HepG2 (cell line): ENCODE measurements around the gene PTPN13. TPM values are rescaled to one million over a fixed set of nuclear protein-coding genes. Genes with fewer than 3 reads are reported as not detected.

Experiments used
- BCL6 ChIP-seq: IDR thresholded peaks from 2 replicates; pipeline ENCODE4 v1.6.1; 2016; ENCODE audit warnings: missing genetic modification reagents, missing compliant biosample characterization
- DNMT1 ChIP-seq: sonication (generic); formaldehyde crosslinking; IDR thresholded peaks from 2 replicates; pipeline ENCODE4 v1.5.1; 2020; ENCODE audit warnings: mild to moderate bottlenecking, missing genetic modification reagents
- DR1 ChIP-seq: sonication (generic); formaldehyde crosslinking; IDR thresholded peaks from 2 replicates; pipeline ENCODE4 v1.8.0; 2021; ENCODE audit warnings: mild to moderate bottlenecking, missing genetic modification reagents, inconsistent platforms
- ERF ChIP-seq: IDR thresholded peaks from 2 replicates; pipeline ENCODE4 v1.6.1; 2018; ENCODE audit warnings: missing biosample characterization, missing genetic modification reagents
- ETS1 ChIP-seq: sonication (generic); formaldehyde crosslinking; IDR thresholded peaks from 2 replicates; pipeline ENCODE4 v1.4.0; 2020; ENCODE audit warnings: missing genetic modification reagents
- HCFC1 ChIP-seq: fragments of 150-350 bp; IDR thresholded peaks from 2 replicates; pipeline ENCODE4 v1.6.1; 2014; ENCODE audit warnings: low read depth, low read length
- HIC2 ChIP-seq: sonication (generic); formaldehyde crosslinking; IDR thresholded peaks from 2 replicates; pipeline ENCODE4 v1.9.0; 2022; ENCODE audit warnings: low read depth, missing genetic modification reagents
- KDM5B ChIP-seq: sonication (generic); formaldehyde crosslinking; IDR thresholded peaks from 2 replicates; pipeline ENCODE4 v1.4.0; 2020; ENCODE audit warnings: missing genetic modification reagents, mild to moderate bottlenecking, borderline replicate concordance
- MEIS1 ChIP-seq: sonication (generic); formaldehyde crosslinking; IDR thresholded peaks from 2 replicates; pipeline ENCODE4 v1.9.0; 2021; ENCODE audit warnings: mild to moderate bottlenecking, missing genetic modification reagents, moderate library complexity, borderline replicate concordance
- MXD4 ChIP-seq: IDR thresholded peaks from 2 replicates; pipeline ENCODE4 v1.6.1; 2016; ENCODE audit warnings: mild to moderate bottlenecking, missing biosample characterization, missing genetic modification reagents
- PHF5A ChIP-seq: IDR thresholded peaks from one replicate; pipeline ENCODE4 v1.6.1; 2018; ENCODE audit warnings: low read depth, missing genetic modification reagents; ENCODE audit not compliant: unreplicated experiment
- RNF2 ChIP-seq: fragments of 450-650 bp; conservative IDR thresholded peaks from 2 replicates; pipeline ENCODE4 v1.6.1; 2016; ENCODE audit warnings: low read depth
- SRSF4 ChIP-seq: fragments of 200-400 bp; formaldehyde crosslinking; IDR thresholded peaks from one replicate; pipeline ENCODE4 v1.6.1; 2018; ENCODE audit warnings: mild to moderate bottlenecking, low read depth, low read length, moderate library complexity; ENCODE audit not compliant: poor library complexity, severe bottlenecking
- THRA ChIP-seq: sonication (generic); formaldehyde crosslinking; IDR thresholded peaks from 2 replicates; pipeline ENCODE4 v1.4.0; 2020; ENCODE audit warnings: missing genetic modification reagents, borderline replicate concordance
- ZBTB8A ChIP-seq: sonication (generic); formaldehyde crosslinking; IDR thresholded peaks from 2 replicates; pipeline ENCODE4 v1.4.0; 2020; ENCODE audit warnings: mild to moderate bottlenecking, low read depth, missing genetic modification reagents, borderline replicate concordance
- ZKSCAN5 ChIP-seq: sonication (generic); formaldehyde crosslinking; IDR thresholded peaks from 2 replicates; pipeline ENCODE4 v1.5.1; 2020; ENCODE audit warnings: mild to moderate bottlenecking, missing genetic modification reagents
- ZNF124 ChIP-seq: sonication (generic); formaldehyde crosslinking; IDR thresholded peaks from 2 replicates; pipeline ENCODE4 v1.4.0; 2020; ENCODE audit warnings: missing genetic modification reagents
- ZNF17 ChIP-seq: sonication (generic); formaldehyde crosslinking; IDR thresholded peaks from 2 replicates; pipeline ENCODE4 v1.5.0; 2020; ENCODE audit warnings: mild to moderate bottlenecking, missing genetic modification reagents
- ZNF253 ChIP-seq: sonication (generic); formaldehyde crosslinking; IDR thresholded peaks from 2 replicates; pipeline ENCODE4 v1.8.0; 2022; ENCODE audit warnings: mild to moderate bottlenecking, missing genetic modification reagents, borderline replicate concordance
- ZNF567 ChIP-seq: sonication (generic); formaldehyde crosslinking; IDR thresholded peaks from 2 replicates; pipeline ENCODE4 v1.8.1; 2023; ENCODE audit warnings: mild to moderate bottlenecking, missing genetic modification reagents, borderline replicate concordance
- ZNF747 ChIP-seq: sonication (generic); formaldehyde crosslinking; IDR thresholded peaks from 2 replicates; pipeline ENCODE4 v1.8.1; 2023; ENCODE audit warnings: missing genetic modification reagents, mild to moderate bottlenecking, borderline replicate concordance
- ZNF784 ChIP-seq: sonication (generic); formaldehyde crosslinking; IDR thresholded peaks from 2 replicates; pipeline ENCODE4 v1.5.1; 2020; ENCODE audit warnings: missing genetic modification reagents, mild to moderate bottlenecking, borderline replicate concordance
- ZSCAN12 ChIP-seq: sonication (generic); formaldehyde crosslinking; IDR thresholded peaks from 2 replicates; pipeline ENCODE4 v1.9.0; 2021; ENCODE audit warnings: mild to moderate bottlenecking, missing genetic modification reagents
- polyA plus RNA-seq, 8 experiments: library from polyadenylated mRNA; depleted of rRNA in 3 of 8; stranded (reverse) in 7 of 8; unstranded in 1 of 8; fragments of >200 nt; fragmentation: Illumina TruSeq in 4 of 8; extraction: Trizol in 4 of 8; gene quantifications; 2 replicates each; pipeline versions ENCODE4 v1.2.1 to v1.2.3, GENCODE V29; 2011 to 2016; ENCODE audit warnings: low read depth in 4 of 8, missing spikeins in 1 of 8, mixed read lengths in 1 of 8; ENCODE audit not compliant: insufficient read depth in 1 of 8
- total RNA-seq, 5 experiments: library from RNA; depleted of rRNA; stranded (reverse); fragments of >200 nt; fragmentation: Illumina TruSeq; extraction: Trizol; gene quantifications; 2 replicates each; pipeline ENCODE4 v1.2.3, GENCODE V29; 2016; ENCODE audit warnings: low read depth in 1 of 5
- TF ChIP-seq, protein P1 (sequence below): sonication (generic); formaldehyde crosslinking; IDR thresholded peaks from 2 replicates; pipeline ENCODE4 v1.5.0; 2020; ENCODE audit warnings: missing genetic modification reagents

Gene PTPN13
- total and polyA plus RNA-seq, 2 of the 13 experiments (the other 11 are each of a cell fraction or from before 2014, with no cell fraction given), result not detected

DNA sequence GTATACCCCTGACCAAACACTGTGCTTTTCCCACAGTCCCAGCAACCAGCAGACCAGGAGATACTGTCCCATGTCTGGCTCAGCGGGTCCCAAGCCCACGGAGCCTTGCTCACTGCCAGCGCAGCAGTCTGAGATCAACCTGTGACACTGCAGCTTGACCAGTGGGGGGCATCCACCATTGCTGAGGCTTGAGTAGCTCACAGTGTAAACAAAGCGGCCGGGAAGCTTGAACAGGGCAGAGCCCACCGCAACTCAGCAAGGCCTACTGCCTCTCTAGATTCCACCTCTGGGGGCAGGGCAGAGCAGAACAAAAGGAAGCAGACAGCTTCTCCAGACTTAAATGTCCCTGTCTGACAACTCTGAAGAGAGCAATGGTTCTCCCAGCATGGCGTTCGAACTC is 197.0 kb downstream of the PTPN13 start (continued):
- TF ChIP-seq KDM5B (CRISPR knock-in tag) (no peak), DNMT1 (CRISPR knock-in tag) (no peak), PHF5A (CRISPR knock-in tag) (no peak), HCFC1 (no peak), ZNF784 (CRISPR knock-in tag) (no peak), MEIS1 (CRISPR knock-in tag) (no peak), THRA (no peak), ZNF124 (CRISPR knock-in tag) (no peak), ETS1 (no peak), RNF2 (no peak), ZNF747 (CRISPR knock-in tag) (no peak; the same call in 1 of the 2 replicates), DR1 (no peak), ERF (CRISPR knock-in tag) (no peak), ZNF567 (no peak), BCL6 (CRISPR knock-in tag) (no peak), ZNF17 (CRISPR knock-in tag) (no peak), ZSCAN12 (CRISPR knock-in tag) (no peak), HIC2 (no peak), ZKSCAN5 (no peak), ZNF253 (CRISPR knock-in tag) (no peak), SRSF4 (no peak), MXD4 (CRISPR knock-in tag) (no peak), ZBTB8A (CRISPR knock-in tag) (no peak)
- TF ChIP-seq, protein P1, sequence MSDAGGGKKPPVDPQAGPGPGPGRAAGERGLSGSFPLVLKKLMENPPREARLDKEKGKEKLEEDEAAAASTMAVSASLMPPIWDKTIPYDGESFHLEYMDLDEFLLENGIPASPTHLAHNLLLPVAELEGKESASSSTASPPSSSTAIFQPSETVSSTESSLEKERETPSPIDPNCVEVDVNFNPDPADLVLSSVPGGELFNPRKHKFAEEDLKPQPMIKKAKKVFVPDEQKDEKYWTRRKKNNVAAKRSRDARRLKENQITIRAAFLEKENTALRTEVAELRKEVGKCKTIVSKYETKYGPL, result no peak
